Adrenal gland (tissue), 12 donors: ENCODE data around the gene CFAP73. TPM values are rescaled to one million over a fixed set of nuclear protein-coding genes. Genes with fewer than 3 reads are reported as not detected.

Experiments used
- DNase-seq, 7 donors: peaks; one replicate each; pipeline ENCODE4 v3.0.0-alpha.2; 2019 to 2020
- H3K27ac ChIP-seq, 5 donors: fragments of 200-600 bp; sonication (generic) in 4 of 5; 1 replicate in 3 of 5; 2 replicates in 2 of 5; pipeline versions ENCODE4 v1.5.1 to v1.8.0; 2016 to 2020; ENCODE audit warnings: mild to moderate bottlenecking in 1 of 5
- H3K27me3 ChIP-seq: fragments of 200-600 bp; 2 replicates; pipeline ENCODE4 v1.8.0; 2021
- H3K36me3 ChIP-seq, 2 donors: fragments of 200-600 bp; replicated peaks in 1 of 2; 1 replicate in 1 of 2; 2 replicates in 1 of 2; pipeline versions ENCODE4 v1.5.1 to v1.8.0; 2018 to 2022
- H3K4me1 ChIP-seq, 2 donors: fragments of 200-600 bp; replicated peaks in 1 of 2; 1 replicate in 1 of 2; 2 replicates in 1 of 2; pipeline versions ENCODE4 v1.5.1 to v1.8.0; 2018 to 2021
- H3K4me3 ChIP-seq, 4 donors: fragments of 200-600 bp; sonication (generic) in 3 of 4; one replicate each; pipeline ENCODE4 v1.5.1; 2016 to 2018
- H3K9me3 ChIP-seq, 3 donors: fragments of 200-600 bp; sonication (generic) in 1 of 3; replicated peaks in 1 of 3; 1 replicate in 2 of 3; 2 replicates in 1 of 3; pipeline versions ENCODE4 v1.5.1 to v1.8.0; 2016 to 2021
- CTCF ChIP-seq, 6 experiments: fragments of 450-650 bp in 4 of 6; fragments of 200-600 bp in 2 of 6; sonication (generic) in 1 of 6; IDR thresholded peaks; 1 replicate in 5 of 6; 2 replicates in 1 of 6; pipeline versions ENCODE4 v1.5.1 to v1.8.0; 2016 to 2021; ENCODE audit warnings: antibody characterized with exemption in 6 of 6, mild to moderate bottlenecking in 2 of 6, moderate library complexity in 1 of 6
- POLR2A ChIP-seq, 2 donors: fragments of 450-650 bp; IDR thresholded peaks; one replicate each; pipeline ENCODE4 v1.6.1; 2017; ENCODE audit warnings: antibody characterized with exemption in 2 of 2, mild to moderate bottlenecking in 2 of 2, moderate library complexity in 1 of 2
- WGBS, 4 donors: extraction: QIAGEN DNeasy Blood & Tissue Kit in 2 of 4; methylation state at CpG; one replicate each; pipeline versions ENCODE4 v1.1.5 to v1.1.7; 2013 to 2017; 5-methylcytosine and 5-hydroxymethylcytosine counted together
- intact Hi-C, 2 donors: fragments of 100-400 bp; cut with DNase I; formaldehyde crosslinking; loops; one replicate each; pipeline versions ENCODE4 v1.14.1 to v1.15.0; 2022 to 2023
- polyA plus RNA-seq, 3 donors: library from polyadenylated mRNA; stranded (reverse); fragments of 200-250 nt in 2 of 3; fragments of 350-450 nt in 1 of 3; fragmentation: Illumina TruSeq in 1 of 3; extraction: RNeasy Lipid Tissue Mini Kit (QIAGEN cat#74804) in 1 of 3; gene quantifications; one replicate each; pipeline ENCODE4 v1.2.3, GENCODE V29; 2013 to 2014
- total RNA-seq, 9 donors: library from RNA; depleted of rRNA in 4 of 9; stranded (reverse); fragments of >200 nt in 4 of 9; fragments of 120-200 nt in 1 of 9; fragmentation: NEBNext Ultra II Directional in 1 of 9; extraction: Animal tissue kit (Norgen Biotek cat#: 25700) in 1 of 9; gene quantifications; one replicate each; pipeline versions ENCODE4 v1.1.0 to v1.2.4, GENCODE V29; 2013 to 2023
- donor health status: healthy with polysubstance abuse.
- donor health status: Bipolar disorder and iron deficiency.
- donor health status: DM: yes; HTN: yes; CAD: no.
- donor health status: DM: no; HTN: no; CAD: no.
- donor health status: DM: no; HTN: no; CAD: no.
- donor health status: DM: yes; HTN: yes; CAD: no.

The CFAP73 gene
- total and polyA plus RNA-seq, 12 donors: 0.14 to 0.57 (median 0.24) TPM; not detected in 7

- no peak overlapping the region for H3K4me3 ChIP-seq
- no peak for TF ChIP-seq CTCF (IDR thresholded peaks at IDR 0.05)
- TF ChIP-seq POLR2A (IDR thresholded peaks at IDR 0.05): no peak
- no peaks in the 10 kb centered on the region for H3K27me3 ChIP-seq
- peaks cover 0 to 88% of the 10 kb centered on the region in 2 donors for H3K36me3 ChIP-seq
- DNase-seq: no peak
- WGBS, 4 donors: 95 to 99% (median 96%) methylated on average over 11 to 13 of the region's 13 CpGs
- intact Hi-C loops: no loop called here
- no peak overlapping the region for H3K27ac ChIP-seq
- no peaks in the 10 kb centered on the region for H3K9me3 ChIP-seq
- H3K4me1 ChIP-seq: peaks cover 0 to 8% of the 10 kb centered on the region in 2 donors
Measured at GRCh38 chr12:113164014-113164413, 14.5 kb downstream of the CFAP73 start.

GRCh38 chr12:113165521-113166450 lies 16.3 kb downstream of the CFAP73 start:
- no peak for DNase-seq
- Histone ChIP-seq H3K27ac (no peak overlapping the region), H3K4me3 (no peak overlapping the region), H3K36me3 (peaks cover 0 to 89% of the 10 kb centered on the region in 2 donors), H3K27me3 (no peaks in the 10 kb centered on the region), H3K4me1 (peaks cover 0 to 8% of the 10 kb centered on the region in 2 donors), H3K9me3 (no peaks in the 10 kb centered on the region)
- TF ChIP-seq CTCF (IDR thresholded peaks at IDR 0.05) (no peak), POLR2A (IDR thresholded peaks at IDR 0.05) (no peak)
- 83 to 96% (median 93%) methylated on average over 23 to 32 of the region's 32 CpGs for WGBS, 4 donors
- intact Hi-C loops: no loop called here

- TF ChIP-seq CTCF (IDR thresholded peaks at IDR 0.05): no peak
- no peak for TF ChIP-seq POLR2A (IDR thresholded peaks at IDR 0.05)
- intact Hi-C loops: no loop called here
- peaks cover 0 to 94% of the 10 kb centered on the region in 2 donors for H3K36me3 ChIP-seq
Measured at GRCh38 chr12:113167868-113168267, 18.3 kb downstream of the CFAP73 start.

GRCh38 chr12:113169697-113170096 lies 20.2 kb downstream of the CFAP73 start:
- H3K4me1 ChIP-seq: peaks cover 0 to 4% of the 10 kb centered on the region in 2 donors
- no peaks in the 10 kb centered on the region for H3K9me3 ChIP-seq
- TF ChIP-seq CTCF (IDR thresholded peaks at IDR 0.05): no peak
- no peak for TF ChIP-seq POLR2A (IDR thresholded peaks at IDR 0.05)
- WGBS, 4 donors: 84 to 95% (median 94%) methylated on average over 6 to 13 of the region's 13 CpGs
- intact Hi-C loops: loop anchor here in 1 of 2 donors (5.0 kb wide), 1 partner anchor 117 kb away; no protein-coding TSS in a partner anchor
- H3K27me3 ChIP-seq: no peaks in the 10 kb centered on the region
- peaks cover 0 to 91% of the 10 kb centered on the region in 2 donors for H3K36me3 ChIP-seq
- H3K27ac ChIP-seq: no peak overlapping the region
- no peak for DNase-seq
- no peak overlapping the region for H3K4me3 ChIP-seq

More at GRCh38 chr12:113167868-113168267, 18.3 kb downstream of the CFAP73 start:
- 91 to 95% (median 92%) methylated on average over 6 to 10 of the region's 10 CpGs for WGBS, 4 donors
- Histone ChIP-seq H3K4me1 (no peaks in the 10 kb centered on the region), H3K27me3 (no peaks in the 10 kb centered on the region), H3K9me3 (no peaks in the 10 kb centered on the region), H3K27ac (no peak overlapping the region), H3K4me3 (no peak overlapping the region)
- DNase-seq: no peak
